Endometrial microvascular endothelial cells (primary cell): Measurements from ENCODE around the gene C2CD3. TPM values are rescaled to one million over a fixed set of nuclear protein-coding genes. Genes with fewer than 3 reads are reported as not detected.
"Not testable (repeated sequence)": the region's sequence is repeated elsewhere in the genome, so short reads cannot be mapped to it uniquely, and the experiment has no call there.

Source experiments
- in situ Hi-C: cut with HindIII; loops from 2 replicates; pipeline ENCODE4 v1.10.0; 2017; ENCODE audit warnings: low sequenced_read_pairs, low pct_unique_long_range_greater_than_20kb; ENCODE audit errors: inconsistent ontology term
- total RNA-seq: library from RNA; depleted of rRNA; stranded (reverse); fragments of >200 nt; gene quantifications from one replicate; pipeline ENCODE4 v1.2.3, GENCODE V29; 2015; ENCODE audit errors: inconsistent ontology term

Gene C2CD3
- total RNA-seq, 1 donor from 2014 or later, result 8.1 TPM

- in situ Hi-C loops, result not testable (repeated sequence)
These were observed 41.7 kb downstream of the C2CD3 start for GRCh38 chr11:74129121-74129520.

DNA sequence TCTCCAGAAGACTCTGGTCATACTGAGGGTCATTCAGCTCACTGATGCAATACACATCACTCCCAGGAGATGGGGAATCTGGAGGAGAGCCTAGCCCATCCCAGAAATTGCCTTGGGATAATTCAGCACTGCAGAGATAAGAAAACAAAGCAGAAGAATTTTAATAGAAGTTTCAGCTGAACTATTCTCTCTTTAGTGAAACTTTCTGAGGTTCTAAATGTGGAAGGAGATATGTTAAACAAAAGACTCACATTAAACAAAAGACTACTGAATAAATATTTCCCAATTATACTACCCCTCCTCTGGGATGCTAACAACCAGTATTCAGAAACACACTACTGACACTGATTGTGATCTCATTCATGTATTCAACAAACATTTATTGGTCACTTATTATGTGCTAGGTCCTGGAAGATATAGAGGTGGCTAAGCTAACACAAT lies 47.8 kb downstream of the C2CD3 start:
- in situ Hi-C loops, result no loop called here

GRCh38 chr11:74121804-74122203 lies 49.0 kb downstream of the C2CD3 start:
- in situ Hi-C loops, result no loop called here

- in situ Hi-C loops, result not testable (repeated sequence)
These were observed 50.4 kb downstream of the C2CD3 start for GRCh38 chr11:74120260-74121035.

- in situ Hi-C loops, result no loop called here
These were observed 54.1 kb downstream of the C2CD3 start for GRCh38 chr11:74116719-74117118.

GRCh38 chr11:74112877-74113276 lies 57.9 kb downstream of the C2CD3 start:
- in situ Hi-C loops, result no loop called here

- in situ Hi-C loops, result no loop called here
These were observed 64.7 kb downstream of the C2CD3 start for GRCh38 chr11:74106124-74106523.

DNA sequence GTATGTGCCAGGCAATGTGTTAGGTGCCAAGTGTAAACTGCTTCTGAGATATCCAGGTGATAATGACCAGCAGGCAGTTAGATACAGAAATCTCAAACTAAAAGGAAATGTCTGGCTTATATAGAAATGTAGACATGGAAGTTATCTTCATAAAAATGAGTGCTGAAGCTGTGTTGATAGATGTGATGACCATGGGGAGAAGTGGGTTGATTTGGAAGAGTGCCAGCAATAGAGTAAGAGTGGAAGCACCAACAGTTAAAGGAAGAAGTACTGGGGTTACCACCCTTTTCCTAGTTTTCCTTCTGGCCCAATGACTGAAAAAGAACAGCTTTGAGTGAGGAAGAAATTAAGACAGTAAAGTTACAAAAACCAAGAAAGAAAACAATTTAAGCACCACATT lies 68.5 kb downstream of the C2CD3 start:
- in situ Hi-C loops, result no loop called here

DNA sequence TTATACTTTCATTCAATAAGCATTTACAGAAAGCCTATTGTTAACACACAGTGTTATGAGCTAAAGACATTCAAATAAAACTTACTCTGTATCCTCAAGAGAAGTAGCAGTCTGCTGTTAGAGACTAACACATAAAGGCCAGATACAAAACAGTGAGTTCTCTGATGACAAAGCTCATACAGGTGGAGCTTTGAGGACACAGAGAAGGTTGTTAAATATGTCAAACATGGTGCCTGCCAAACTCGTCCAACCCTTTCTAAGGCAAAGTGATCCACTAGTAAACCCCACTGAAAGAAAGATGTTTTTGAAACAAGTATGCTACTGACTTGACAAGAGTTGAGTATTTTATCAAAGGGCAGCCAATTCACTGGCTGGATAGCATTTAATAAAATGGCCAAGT lies 70.1 kb downstream of the C2CD3 start:
- in situ Hi-C loops, result no loop called here

DNA sequence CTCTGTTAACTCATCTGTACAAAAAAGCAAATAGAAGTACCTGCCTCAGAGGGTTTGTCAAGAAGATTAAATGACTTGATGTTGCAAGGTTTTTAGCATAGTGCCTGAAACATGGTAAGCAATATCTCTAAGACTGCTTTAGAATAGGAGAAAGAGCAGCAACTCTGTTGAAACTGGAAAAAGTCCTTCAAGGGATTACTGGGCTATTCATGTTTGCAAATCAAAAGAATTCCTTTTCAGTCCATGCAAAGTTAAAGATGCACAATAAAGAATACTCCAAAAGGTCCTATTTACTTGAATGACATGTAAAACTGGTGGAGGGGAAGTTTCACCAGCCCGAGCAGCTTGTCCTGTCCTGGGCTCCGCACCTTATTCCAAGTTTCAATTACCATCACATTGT lies 70.6 kb downstream of the C2CD3 start:
- in situ Hi-C loops, result no loop called here

DNA sequence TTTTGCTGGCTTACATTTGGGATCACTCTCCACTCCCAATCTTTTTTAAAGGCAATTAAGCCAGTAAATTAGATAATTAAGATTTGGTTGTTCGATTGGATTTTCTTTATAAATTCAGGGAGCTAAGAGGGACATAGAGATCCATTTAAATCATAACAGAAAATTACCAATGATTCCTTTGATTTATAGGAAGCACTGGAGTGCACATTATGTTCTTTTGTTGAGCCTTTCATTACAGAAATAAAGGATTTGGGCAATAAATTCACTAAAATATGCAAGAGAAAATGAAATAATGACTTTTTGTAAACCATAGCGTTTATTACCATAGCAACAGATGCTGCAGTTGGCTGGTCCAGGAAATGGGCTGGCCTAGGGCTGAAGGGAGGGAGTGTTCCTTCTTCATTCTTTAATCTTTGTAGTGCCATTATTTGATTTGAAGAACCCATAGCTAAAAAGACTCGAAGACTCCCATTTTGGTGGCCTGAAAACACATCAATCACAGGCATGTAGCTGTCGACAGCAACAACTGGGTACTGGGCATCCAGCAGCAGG lies 73.0 kb downstream of the C2CD3 start:
- in situ Hi-C loops, result no loop called here

DNA sequence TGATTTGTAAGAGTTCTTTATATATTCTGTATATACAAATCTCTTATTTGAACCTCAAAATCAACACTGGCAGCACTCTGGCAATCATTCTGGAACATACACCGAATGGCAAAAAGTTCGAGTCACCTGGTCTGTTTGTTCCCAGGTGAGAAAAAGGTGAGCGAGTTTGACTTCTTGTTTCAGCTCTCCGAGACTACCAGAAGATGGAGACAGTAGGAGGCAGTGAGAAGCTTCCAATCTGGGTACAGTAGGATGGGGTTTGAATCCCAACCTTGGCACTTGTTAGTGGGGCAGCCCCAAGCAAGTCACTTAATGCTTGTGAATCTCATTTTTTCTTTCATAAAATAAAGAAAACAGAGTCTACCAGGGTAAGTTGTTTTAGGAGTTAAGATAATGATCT lies 76.4 kb downstream of the C2CD3 start:
- in situ Hi-C loops, result no loop called here

DNA sequence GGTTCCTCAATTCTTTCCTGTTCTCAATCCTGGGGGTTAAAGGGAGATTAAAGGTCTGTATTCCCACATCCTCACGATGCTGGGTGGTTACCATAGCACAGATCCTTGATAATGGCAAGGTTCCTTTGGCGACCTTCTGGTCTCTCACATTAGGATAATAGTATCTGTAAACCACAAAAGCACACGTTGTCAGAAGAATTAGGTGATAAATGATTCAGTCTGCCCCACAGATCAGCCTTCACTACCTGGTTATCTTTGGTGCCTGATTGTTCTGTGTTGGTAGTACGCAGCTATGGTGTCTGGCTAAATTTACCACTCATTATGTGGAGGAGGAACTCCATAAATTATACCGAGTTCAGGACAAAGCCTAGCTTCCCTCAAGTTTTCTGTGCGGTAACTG lies 78.4 kb downstream of the C2CD3 start:
- in situ Hi-C loops, result no loop called here

- in situ Hi-C loops, result no loop called here
These were observed 79.3 kb downstream of the C2CD3 start for GRCh38 chr11:74091549-74091948.

GRCh38 chr11:74090701-74091100 lies 80.1 kb downstream of the C2CD3 start:
- in situ Hi-C loops, result no loop called here

- in situ Hi-C loops, result no loop called here
These were observed 84.4 kb downstream of the C2CD3 start for GRCh38 chr11:74086242-74086884.

- in situ Hi-C loops, result no loop called here
These were observed 85.3 kb downstream of the C2CD3 start for GRCh38 chr11:74085542-74085892.

- in situ Hi-C loops, result no loop called here
These were observed 85.8 kb downstream of the C2CD3 start for GRCh38 chr11:74084796-74085541.

GRCh38 chr11:74083927-74084326 lies 86.9 kb downstream of the C2CD3 start:
- in situ Hi-C loops, result not testable (repeated sequence)

DNA sequence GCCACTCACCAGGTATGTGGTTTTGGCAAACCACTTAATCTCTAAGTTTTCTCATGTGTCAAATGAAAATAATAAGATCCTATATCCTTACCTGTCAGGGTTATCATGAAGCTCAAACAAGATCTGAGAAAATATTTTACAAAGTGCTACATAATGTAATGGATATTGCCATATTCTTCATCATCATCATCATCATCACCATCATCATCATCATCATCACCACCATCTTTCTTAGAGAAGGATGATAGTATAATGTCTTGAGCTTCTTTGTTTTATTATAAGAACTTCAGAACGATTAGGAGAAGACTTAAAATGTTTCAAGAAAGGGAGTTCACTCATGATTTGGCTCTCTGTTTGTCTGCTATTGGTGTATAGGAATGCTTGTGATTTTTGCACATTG lies 89.4 kb downstream of the C2CD3 start:
- in situ Hi-C loops, result no loop called here
